Activated B cell treated with CpG ODN at 0.5 μM for 24 hours (primary cell): ENCODE data around the gene PALM. TPM values are rescaled to one million over a fixed set of nuclear protein-coding genes. Genes with fewer than 3 reads are reported as not detected.
A peak's percentile ranks its signal among the peaks of the same experiment; 100 is the strongest.

ENCODE experiments used
- ATAC-seq: fragments of 200-7000 bp; cut with Tn5 transposase; one replicate; pipeline ENCODE4 v1.10.0; 2021; ENCODE audit warnings: low read depth, mild to moderate bottlenecking, moderate library complexity
- CTCF ChIA-PET: fragments of 350-600 bp; sonication (Branson Sonifier 250); formaldehyde crosslinking; loops from one replicate; lab custom pipeline; 2021; ENCODE audit warnings: antibody characterized with exemption; lab: Charles Lee
- POLR2A ChIA-PET: fragments of 350-600 bp; sonication (Branson Sonifier 250); formaldehyde crosslinking; loops from one replicate; lab custom pipeline; 2021; ENCODE audit warnings: antibody characterized with exemption; lab: Charles Lee
- DNase-seq: peaks from one replicate; pipeline ENCODE4 v3.0.0; 2022
- H3K27ac Mint-ChIP-seq: one replicate; pipeline ENCODE4 v1.8.0; 2020; ENCODE audit warnings: mixed read lengths
- H3K27me3 Mint-ChIP-seq: one replicate; pipeline ENCODE4 v1.8.0; 2021; ENCODE audit warnings: mixed read lengths
- H3K36me3 Mint-ChIP-seq: one replicate; pipeline ENCODE4 v1.8.0; 2021; ENCODE audit warnings: low read depth, mixed read lengths
- H3K4me1 Mint-ChIP-seq: one replicate; pipeline ENCODE4 v1.8.0; 2021; ENCODE audit warnings: mixed read lengths
- H3K4me3 Mint-ChIP-seq: one replicate; pipeline ENCODE4 v1.8.0; 2020; ENCODE audit warnings: mild to moderate bottlenecking, mixed read lengths
- H3K9me3 Mint-ChIP-seq: one replicate; pipeline ENCODE4 v1.8.0; 2020; ENCODE audit warnings: mixed read lengths
- intact Hi-C: fragments of 100-400 bp; cut with micrococcal nuclease; formaldehyde crosslinking; loops from one replicate; pipeline ENCODE4 v1.15.1; 2024
- total RNA-seq: library from RNA; stranded (reverse); gene quantifications from 2 replicates; pipeline ENCODE4 v1.2.3, GENCODE V29; 2022
- TF ChIP-seq, protein P1 (sequence below): fragments of 200-600 bp; IDR thresholded peaks from one replicate; pipeline ENCODE4 v1.8.0; 2022; ENCODE audit warnings: antibody characterized with exemption, mild to moderate bottlenecking

The PALM gene
- total RNA-seq, 1 donor from 2014 or later: not detected

DNA sequence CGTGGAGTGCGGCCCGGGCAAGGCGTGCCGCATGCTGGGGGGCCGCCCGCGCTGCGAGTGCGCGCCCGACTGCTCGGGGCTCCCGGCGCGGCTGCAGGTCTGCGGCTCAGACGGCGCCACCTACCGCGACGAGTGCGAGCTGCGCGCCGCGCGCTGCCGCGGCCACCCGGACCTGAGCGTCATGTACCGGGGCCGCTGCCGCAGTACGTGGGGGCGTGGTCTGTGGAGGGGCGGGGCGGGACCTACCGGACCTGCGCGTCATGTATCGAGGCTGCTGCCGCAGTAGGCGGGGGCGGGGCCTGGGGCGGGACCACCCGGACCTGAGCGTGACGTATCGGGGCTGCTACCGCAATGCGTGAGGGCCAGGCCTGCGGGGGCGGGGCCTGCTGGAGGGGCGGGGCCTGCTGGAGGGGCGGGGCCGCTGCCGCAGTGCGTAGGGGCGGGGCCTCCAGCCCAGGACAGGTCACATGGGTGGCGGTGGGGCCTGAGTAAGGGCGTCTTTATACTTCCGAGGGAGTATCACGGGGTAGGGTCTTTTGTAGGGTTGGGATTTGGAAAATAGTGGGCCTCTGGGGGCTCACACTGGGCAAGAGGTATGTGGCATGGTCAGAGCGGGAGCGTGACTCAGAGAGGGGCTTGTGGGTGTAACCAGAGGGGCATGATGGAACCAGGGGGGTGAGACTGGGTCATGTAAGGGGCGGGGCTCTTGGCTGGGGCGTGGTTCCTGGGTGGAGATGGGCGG lies 28.3 kb upstream of the PALM start:
- ATAC-seq (peak; percentile 80), DNase-seq (peak; percentile 95)
- H3K4me1 Mint-ChIP-seq: peaks cover 14% of the 10 kb centered on the region
- H3K27ac Mint-ChIP-seq: peak overlapping the region; percentile 98
- H3K36me3 Mint-ChIP-seq: peaks cover 1% of the 10 kb centered on the region
- H3K27me3 Mint-ChIP-seq: peaks cover 4% of the 10 kb centered on the region
- intact Hi-C loops: loop anchor here (1.0 to 10.0 kb wide), 7 partner anchors 17 to 724 kb away; partner anchors contain the start of genes BSG, DAZAP1, GAMT and POLRMT
- CTCF ChIA-PET: interaction anchor here (1.3 to 1.8 kb wide), 4 partner anchors 10 to 54 kb away, joined by 3 to 11 read pairs (median 4); partner anchors contain the start of gene RNF126
- H3K4me3 Mint-ChIP-seq: peak overlapping the region; percentile 95
- H3K9me3 Mint-ChIP-seq: no peaks in the 10 kb centered on the region
- TF ChIP-seq, protein P1, sequence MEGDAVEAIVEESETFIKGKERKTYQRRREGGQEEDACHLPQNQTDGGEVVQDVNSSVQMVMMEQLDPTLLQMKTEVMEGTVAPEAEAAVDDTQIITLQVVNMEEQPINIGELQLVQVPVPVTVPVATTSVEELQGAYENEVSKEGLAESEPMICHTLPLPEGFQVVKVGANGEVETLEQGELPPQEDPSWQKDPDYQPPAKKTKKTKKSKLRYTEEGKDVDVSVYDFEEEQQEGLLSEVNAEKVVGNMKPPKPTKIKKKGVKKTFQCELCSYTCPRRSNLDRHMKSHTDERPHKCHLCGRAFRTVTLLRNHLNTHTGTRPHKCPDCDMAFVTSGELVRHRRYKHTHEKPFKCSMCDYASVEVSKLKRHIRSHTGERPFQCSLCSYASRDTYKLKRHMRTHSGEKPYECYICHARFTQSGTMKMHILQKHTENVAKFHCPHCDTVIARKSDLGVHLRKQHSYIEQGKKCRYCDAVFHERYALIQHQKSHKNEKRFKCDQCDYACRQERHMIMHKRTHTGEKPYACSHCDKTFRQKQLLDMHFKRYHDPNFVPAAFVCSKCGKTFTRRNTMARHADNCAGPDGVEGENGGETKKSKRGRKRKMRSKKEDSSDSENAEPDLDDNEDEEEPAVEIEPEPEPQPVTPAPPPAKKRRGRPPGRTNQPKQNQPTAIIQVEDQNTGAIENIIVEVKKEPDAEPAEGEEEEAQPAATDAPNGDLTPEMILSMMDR: no peak
- POLR2A ChIA-PET: interaction anchor here (0.6 to 3.3 kb wide), 8 partner anchors 12 to 588 kb away, joined by 3 to 29 read pairs (median 5); partner anchors contain the start of genes CIRBP, POLRMT, PTBP1 and RNF126

DNA sequence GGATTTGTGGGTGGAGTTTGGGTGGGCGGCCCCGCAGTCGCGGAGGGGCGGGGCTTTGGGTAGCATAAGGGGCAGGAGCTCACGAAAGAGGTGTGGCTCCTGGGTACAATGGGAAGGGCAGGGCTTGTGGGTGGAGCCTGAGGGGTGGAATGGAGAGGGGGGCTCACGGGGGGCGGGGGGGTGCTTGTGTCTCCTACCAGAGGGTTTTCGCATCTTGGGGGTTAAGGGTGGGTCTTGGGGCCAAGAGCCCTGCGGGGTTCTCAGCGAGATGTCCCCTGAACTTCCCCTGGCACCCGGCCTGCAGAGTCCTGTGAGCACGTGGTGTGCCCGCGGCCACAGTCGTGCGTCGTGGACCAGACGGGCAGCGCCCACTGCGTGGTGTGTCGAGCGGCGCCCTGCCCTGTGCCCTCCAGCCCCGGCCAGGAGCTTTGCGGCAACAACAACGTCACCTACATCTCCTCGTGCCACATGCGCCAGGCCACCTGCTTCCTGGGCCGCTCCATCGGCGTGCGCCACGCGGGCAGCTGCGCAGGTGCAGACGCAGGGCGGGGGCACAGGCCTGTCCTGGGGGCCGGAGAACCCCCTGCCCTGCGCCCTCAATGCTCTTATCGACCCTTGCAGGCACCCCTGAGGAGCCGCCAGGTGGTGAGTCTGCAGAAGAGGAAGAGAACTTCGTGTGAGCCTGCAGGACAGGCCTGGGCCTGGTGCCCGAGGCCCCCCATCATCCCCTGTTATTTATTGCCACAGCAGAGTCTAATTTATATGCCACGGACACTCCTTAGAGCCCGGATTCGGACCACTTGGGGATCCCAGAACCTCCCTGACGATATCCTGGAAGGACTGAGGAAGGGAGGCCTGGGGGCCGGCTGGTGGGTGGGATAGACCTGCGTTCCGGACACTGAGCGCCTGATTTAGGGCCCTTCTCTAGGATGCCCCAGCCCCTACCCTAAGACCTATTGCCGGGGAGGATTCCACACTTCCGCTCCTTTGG lies 27.4 kb upstream of the PALM start:
- no peak for DNase-seq
- Mint-ChIP-seq H3K27ac (peak overlapping the region; percentile 98), H3K4me3 (peak overlapping the region; percentile 95), H3K36me3 (peaks cover 1% of the 10 kb centered on the region), H3K9me3 (no peaks in the 10 kb centered on the region), H3K27me3 (no peaks in the 10 kb centered on the region), H3K4me1 (peaks cover 10% of the 10 kb centered on the region)
- TF ChIP-seq, protein P1: no peak
- ATAC-seq: no peak
- ChIA-PET POLR2A (interaction anchor here (0.6 to 3.3 kb wide), 6 partner anchors 18 to 588 kb away, joined by 3 to 29 read pairs (median 3); partner anchors contain the start of genes CIRBP, PTBP1 and RNF126), CTCF (no interaction called here)
- intact Hi-C loops: loop anchor here (5.0 to 10.0 kb wide), 3 partner anchors 51 to 723 kb away; partner anchors contain the start of genes DAZAP1 and GAMT

DNA sequence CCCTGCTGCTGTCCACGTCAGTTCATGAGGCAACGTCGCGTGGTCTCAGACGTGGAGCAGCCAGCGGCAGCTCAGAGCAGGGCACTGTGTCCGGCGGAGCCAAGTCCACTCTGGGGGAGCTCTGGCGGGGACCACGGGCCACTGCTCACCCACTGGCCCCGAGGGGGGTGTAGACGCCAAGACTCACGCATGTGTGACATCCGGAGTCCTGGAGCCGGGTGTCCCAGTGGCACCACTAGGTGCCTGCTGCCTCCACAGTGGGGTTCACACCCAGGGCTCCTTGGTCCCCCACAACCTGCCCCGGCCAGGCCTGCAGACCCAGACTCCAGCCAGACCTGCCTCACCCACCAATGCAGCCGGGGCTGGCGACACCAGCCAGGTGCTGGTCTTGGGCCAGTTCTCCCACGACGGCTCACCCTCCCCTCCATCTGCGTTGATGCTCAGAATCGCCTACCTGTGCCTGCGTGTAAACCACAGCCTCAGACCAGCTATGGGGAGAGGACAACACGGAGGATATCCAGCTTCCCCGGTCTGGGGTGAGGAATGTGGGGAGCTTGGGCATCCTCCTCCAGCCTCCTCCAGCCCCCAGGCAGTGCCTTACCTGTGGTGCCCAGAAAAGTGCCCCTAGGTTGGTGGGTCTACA lies 25.9 kb upstream of the PALM start:
- CTCF ChIA-PET: interaction anchor here (0.5 kb wide), 1 partner anchor 84 kb away, joined by 3 read pairs; no protein-coding TSS in a partner anchor
- ATAC-seq (no peak), DNase-seq (no peak)
- Mint-ChIP-seq H3K27me3 (no peaks in the 10 kb centered on the region), H3K4me1 (peaks cover 10% of the 10 kb centered on the region), H3K4me3 (no peak overlapping the region), H3K36me3 (peaks cover 1% of the 10 kb centered on the region), H3K9me3 (no peaks in the 10 kb centered on the region), H3K27ac (no peak overlapping the region)
- TF ChIP-seq, protein P1: no peak
- POLR2A ChIA-PET: no interaction called here
- intact Hi-C loops: loop anchor here (5.0 to 10.0 kb wide), 3 partner anchors 50 to 722 kb away; partner anchors contain the start of genes DAZAP1 and GAMT

DNA sequence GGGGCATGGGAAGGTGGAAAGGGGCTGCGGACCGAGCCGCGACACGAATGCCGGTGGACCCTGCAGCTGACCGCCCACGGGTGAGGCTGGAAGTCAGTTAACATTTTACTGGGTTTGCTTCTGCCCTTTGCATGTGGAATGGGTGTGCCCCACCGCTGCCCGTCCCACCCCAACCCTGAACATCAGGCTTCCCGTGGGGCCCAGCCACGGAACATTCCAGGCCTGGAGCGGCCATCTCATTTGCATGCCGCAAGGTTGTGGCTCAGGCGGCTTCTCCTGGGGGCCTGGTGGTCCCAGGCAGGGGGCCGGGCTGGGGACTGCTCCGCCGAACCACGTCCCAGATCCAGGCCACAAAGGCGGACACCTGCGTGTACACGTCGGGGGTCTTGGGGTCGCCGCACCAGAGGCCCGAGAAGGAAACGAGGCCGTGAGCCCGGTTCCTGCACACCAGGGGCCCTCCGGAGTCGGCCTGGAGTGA lies 23.2 kb upstream of the PALM start:
- Mint-ChIP-seq H3K9me3 (no peaks in the 10 kb centered on the region), H3K36me3 (peaks cover 1% of the 10 kb centered on the region), H3K27ac (no peak overlapping the region), H3K4me3 (no peak overlapping the region), H3K27me3 (no peaks in the 10 kb centered on the region), H3K4me1 (peaks cover 8% of the 10 kb centered on the region)
- ChIA-PET POLR2A (interaction anchor here (0.6 kb wide), 1 partner anchor 879 kb away, joined by 11 read pairs; no protein-coding TSS in a partner anchor), CTCF (no interaction called here)
- intact Hi-C loops: loop anchor here (10.0 kb wide), 1 partner anchor 719 kb away; the partner anchor contains the start of genes DAZAP1 and GAMT
- ATAC-seq: no peak
- no peak for DNase-seq
- TF ChIP-seq, protein P1: no peak
